Activated CD4-positive, alpha-beta T cell treated with anti-CD3 and anti-CD28 coated beads, Interleukin-2, amount 50 U/mL, for 16 hours (primary cell): Measurements from ENCODE around the gene SEMA5A.

ENCODE experiments used
- DNase-seq: peaks from one replicate; pipeline ENCODE4 v3.0.0-alpha.2; 2020

Gene SEMA5A

DNA sequence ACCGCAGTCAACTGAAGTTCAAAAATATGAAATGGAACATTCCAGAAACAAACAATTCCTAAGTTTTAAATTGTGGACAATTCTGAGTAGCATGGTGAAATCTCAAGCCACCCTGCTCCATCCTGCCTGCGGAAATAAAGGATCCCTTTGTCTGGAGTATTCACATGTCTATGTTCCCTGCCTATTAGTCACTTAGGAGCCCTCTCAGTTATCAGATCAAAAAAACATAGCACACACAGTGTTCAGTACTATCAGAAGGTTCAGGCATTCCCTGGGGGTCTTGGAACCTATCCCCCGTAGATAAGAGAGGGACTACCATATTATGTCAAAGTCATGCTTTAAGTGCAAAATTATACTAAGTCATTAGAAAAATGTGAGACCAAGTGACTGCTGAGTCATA, 300.8 kb downstream of the SEMA5A start:
- no peak for DNase-seq

DNA sequence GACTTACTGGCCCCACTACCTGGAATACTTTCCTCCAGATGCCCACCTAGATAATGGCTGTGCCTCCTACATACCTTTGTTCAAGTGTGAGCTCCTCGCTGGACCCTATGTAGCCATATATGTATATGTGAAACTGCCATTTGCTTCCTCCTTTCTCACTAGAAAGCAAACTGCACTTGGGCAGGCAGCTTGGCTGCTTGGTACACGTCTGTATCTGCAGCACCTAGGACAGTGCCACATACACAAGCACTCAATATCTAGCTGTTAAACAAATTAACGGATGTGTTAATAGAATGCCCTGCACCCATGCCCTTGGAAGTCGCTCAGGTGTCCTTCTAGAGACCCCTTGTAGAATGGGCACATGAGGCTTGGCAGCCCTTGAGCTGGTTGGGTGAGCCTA, 301.5 kb downstream of the SEMA5A start:
- no peak for DNase-seq

DNA sequence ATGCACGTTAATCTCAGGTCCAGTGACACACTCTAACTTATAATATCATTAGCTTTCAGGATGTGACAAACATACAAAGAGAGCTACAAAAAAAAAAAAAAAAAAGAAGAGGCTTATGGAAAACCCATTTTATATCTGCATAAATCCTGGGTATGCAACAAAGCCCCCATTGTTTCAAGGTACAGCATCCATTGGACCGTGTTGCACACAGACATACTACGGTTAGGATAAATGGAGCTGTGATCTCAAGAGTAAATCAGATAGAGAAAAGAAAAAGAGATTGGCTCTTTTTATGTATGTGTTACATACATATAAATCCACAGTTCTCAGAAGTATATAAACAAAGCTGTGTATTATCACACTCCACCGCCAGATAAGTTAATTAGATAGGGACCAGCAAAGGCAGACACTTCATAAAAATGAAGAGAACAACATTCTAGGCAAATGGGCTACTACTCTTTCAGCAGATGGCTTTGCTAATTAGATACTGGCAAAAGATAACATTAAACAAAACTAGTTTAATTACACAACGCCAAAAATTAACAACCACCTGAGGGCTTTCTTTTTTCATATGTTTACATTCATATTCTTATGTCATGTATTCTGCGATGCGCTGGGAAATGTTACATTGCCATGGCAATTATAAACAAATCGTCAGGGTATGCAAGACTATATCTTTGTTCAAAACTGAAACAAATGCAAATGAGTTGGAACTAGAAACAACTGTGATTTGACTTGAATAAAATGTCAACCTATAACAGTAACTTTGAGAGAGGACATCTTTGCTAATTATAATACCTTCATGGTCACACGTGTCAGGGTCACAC, 304.2 kb downstream of the SEMA5A start:
- no peak for DNase-seq

DNA sequence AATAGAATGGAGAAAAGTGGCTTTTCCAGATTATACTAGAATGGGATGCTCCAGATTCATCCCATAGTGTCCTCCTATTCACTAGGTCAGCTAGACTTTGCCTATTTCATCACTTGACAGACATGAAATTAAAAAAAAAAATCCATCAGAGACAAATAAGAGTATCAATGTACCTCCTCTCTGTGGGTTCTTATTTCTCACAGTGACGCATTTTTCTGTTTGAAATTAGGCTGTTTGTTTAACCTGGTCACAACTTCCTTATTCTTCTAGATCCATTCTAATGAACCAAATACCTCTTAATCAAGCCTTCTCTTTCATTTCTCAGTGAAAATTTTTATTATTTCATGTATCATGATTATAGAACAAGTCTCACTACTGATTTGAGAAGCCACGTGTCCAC, 305.4 kb downstream of the SEMA5A start:
- DNase-seq: no peak

DNA sequence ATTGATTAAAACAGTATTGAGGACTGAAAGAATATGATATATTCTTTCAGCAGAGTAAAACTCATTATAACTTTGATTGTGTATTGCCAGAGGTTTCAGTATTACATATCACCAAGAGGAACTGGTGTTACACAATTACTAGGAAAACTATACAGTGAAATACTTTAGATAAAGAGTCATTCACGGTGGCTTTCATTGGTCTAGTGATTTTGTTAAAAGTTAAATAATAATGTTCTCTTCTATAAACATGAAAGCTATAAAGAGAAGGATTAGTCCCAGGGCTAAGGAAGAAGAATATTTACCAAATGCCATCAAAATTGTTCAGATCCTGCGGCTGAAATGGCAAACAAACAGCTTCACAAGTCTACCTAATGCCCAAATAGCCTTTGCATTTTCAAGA, 306.2 kb downstream of the SEMA5A start:
- DNase-seq: no peak

DNA sequence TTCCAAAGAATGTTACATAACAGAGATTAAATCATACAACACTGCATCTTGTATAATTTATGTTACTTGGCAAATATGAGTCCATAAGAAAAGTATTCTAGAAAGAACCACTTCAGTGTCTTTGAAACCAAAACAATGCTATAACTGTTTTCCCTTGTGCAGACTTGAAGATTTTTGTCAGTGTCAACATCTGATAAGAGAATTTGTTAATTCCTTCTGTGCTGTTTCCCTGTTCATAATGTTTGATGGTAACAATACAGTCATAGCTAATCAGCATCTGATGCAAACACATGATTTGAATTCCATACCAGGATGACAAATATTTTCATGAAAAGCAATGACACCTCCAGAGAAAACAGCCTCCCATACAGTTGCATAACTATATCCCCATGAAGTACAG, 306.8 kb downstream of the SEMA5A start:
- no peak for DNase-seq

DNA sequence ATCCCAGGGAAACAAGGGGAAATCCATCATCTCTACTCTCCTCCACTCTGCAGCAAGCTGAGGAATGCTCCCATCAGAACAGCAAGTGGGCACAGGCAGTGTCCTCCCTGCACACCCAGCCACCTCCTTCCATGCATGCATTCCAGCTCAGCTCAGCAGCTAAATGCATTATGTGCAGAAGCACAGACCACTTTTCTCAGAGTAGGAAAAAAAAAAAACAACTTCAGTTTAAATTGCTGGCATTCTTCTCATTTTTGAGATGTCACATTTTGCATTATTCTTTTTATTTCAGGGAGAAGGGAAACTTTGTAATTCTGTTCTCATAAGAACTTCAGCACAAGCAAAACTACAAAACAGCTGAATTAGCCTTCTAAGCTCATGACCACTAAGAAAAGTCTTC, 312.2 kb downstream of the SEMA5A start:
- DNase-seq: no peak

DNA sequence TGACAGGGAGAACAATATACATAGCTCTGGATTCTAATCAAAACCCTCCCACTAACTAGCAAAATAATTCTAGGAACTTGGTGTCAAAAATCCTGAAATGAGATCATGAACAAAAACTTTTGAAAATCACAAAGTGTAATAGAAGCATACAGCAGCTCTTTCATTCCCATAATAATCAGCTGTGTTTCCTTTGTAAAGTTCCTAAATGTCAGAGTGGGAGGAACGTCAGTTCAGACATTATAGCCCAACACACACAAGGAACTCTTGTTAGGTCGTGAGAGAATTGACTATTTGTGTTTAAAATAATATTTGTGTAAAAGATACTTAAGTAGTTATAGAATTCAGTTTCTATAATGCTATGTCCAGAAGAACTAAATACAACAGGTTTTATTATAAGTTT, 312.8 kb downstream of the SEMA5A start:
- DNase-seq: no peak

DNA sequence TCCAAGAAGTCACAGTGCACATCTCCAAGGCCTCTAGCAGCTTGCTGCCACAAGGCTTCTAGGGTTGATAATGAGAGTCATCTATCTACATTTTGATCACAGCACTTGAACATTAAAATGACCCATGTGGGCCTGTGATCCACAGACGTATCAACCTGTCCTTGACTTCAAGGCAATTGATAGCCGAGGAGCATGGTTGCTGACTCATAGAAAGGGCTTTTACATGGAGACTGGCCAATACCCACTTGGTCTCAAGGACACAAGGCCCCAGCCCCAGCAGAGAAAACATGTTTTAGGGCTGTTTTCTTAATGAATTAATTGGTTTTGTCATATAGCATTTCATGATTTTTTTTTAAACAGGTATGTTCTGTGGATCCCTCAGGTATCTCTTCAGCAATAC, 314.0 kb downstream of the SEMA5A start:
- no peak for DNase-seq

DNA sequence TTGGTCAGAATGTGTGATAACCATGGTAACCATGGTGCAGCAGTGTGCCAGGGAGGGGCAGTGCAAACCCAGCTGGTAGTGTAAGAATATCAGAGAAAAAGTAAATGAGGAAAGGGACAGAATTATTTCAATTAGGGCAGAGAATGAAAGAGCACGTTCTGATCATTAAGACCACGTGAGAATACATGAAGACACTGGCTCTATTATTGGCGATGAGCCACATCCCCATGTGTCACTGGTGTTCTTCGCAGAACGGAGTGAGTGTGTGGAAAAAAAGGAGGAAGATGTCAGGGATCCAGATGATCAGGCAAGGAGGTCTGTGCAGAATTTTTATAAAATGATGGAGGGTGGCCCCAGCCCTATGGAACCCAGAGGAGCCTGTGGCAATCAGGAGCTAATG, 315.5 kb downstream of the SEMA5A start:
- no peak for DNase-seq

DNA sequence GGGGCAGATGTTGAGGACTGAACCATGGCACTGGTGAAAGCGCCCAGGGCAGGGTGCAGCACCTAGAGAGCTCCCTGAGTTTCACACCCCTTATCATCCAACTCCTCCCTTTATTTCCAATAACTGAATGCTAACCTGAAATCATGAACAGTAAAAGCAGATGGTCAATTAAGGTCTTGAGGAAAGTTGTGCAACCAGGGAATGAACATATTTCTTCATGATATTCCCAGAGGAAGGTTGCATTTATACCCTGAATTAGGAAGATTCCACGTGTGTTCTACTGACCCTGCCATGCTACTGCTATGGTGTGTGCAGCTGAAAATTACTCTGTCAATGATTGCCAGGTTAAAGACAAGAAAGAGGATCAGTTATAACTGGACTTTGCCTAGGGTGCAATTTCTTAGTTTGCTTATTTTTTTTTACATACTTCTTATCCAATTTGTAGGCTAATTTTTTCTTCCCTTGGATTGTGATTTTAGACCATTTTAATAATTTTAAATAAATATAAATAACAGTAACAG, 319.8 kb downstream of the SEMA5A start:
- no peak for DNase-seq

DNA sequence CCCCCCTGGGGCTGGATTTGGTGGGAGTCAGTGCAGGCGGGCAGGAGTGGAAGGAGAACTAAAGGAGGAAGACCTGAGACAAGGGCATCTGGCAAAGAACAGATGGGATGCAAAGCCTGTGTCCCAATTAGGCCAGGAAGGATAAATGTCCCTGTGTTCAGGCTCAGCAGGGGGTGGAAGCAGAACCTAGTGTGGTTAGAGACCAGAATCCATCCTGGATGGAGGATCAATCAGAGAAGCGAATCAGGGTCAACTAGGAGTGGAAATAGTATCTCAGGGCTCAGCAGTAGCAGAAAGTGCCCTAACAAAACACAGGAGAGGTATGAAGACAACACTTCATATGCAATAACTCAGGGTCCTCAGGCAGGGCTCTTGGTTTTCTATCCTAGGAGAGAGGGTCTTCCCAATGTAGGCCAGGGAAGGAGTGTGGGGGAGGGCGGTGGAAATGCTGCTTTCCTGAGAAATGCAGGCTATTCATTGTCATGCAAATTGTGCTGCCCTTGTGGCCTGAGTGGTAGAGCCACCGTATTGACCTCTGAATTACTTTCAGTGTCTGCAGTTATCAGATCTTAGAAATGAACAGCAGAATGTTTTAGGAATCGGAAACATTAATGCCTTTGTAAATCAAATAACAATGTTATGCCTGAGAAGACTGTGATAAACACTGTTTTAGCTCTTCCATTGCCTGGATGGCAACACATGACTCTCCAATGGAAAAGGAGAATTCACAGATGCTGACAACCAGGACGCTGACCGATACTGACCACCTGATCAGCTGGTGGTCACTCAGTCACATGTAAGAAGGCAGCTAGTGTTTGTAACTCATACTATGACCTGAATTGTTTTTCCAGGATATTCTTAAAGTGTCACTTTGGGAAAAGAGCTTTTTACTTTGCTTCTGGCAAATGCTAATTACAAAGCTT, 323.6 kb downstream of the SEMA5A start:
- DNase-seq: no peak

DNA sequence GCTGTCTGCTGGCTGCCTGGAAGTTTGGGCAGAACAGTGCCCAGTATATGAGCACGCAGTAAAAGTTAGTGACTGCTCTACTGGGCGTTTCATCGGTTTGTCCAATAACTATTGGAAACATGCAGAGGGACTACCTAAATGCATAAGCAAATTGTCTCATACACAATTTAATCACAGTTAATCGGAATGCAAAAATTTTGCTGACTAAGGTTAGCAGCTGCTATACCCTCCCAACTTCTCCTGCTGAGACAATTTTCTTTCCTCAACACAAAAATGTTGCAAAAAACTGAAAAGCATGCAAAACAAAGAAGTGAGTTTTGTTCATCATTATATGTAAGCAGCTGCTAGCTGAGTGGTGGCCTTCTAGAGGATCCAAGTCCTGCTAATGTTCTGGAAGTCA, 327.5 kb downstream of the SEMA5A start:
- DNase-seq: no peak

DNA sequence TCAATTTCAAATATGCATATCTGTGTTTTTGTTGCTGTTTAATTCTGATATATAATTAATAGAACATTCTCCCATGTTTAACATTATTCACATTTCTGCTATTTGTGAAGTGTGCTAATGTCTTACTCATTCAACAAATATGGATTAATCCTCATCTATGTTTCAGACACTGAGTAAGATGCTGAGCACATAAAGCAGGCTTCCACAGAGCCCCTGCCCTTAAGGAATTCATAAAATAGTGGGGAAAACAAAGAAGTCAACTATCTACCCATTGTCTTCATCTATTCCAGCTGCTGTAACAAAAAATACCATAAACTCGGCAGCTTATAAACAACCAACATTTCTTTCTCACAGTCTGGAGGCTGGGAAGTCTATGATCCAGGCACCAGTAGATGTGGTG, 333.3 kb downstream of the SEMA5A start:
- DNase-seq: no peak

DNA sequence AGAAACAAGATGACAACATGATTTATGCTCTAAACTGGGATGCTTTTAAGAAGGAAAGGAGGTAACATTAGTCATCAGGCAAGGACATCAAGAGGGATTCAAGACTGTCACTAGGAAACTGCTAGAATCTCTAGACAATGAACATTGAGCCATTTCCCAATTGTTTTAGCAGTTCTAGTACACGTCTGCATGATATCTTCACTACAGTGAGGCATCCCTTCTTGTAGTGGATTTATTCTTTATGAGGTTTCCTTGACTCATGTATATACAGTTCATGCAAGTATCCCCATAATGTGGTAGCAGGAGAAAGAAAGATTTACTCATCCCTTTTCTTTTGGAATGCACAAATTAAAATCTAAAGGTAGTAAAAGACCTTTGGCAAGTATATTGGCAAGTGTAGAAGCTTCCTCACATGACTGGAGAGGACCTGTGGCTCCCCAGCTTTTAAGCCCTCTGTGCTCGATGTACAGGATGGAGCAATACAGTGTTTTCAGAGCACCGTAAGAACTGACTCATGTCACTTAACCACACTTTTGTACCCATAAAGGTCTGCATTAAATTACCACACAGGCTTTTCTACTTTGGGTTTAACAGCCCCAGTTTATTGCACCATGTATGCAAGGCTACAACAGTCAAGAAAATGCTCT, 335.9 kb downstream of the SEMA5A start:
- no peak for DNase-seq

DNA sequence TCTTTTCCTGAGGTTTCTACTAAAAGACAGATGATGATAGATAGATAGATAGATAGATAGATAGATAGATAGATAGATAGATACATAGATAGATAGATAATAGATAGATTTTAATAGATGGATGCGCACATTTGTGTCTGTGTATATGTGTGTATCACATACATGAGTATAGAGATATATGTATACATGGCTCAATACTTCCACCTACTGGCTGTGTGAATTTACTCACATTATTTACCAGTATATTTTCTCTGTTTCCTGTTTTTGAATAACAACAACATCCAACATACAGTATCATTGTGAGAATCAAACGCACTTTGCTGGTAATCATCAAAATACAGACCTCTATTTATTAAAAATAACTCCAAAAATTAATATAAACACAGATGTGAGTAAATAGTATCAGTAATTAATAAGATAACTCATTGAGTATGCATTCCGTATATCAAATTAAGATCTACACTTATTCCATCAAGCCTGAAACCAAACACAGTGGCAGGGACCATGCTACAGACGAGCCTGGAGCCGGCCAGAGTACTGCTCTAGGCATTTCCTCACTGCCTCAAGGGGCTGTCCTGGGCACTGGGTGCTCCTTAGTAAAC, 338.0 kb downstream of the SEMA5A start:
- DNase-seq: peak; percentile 36

DNA sequence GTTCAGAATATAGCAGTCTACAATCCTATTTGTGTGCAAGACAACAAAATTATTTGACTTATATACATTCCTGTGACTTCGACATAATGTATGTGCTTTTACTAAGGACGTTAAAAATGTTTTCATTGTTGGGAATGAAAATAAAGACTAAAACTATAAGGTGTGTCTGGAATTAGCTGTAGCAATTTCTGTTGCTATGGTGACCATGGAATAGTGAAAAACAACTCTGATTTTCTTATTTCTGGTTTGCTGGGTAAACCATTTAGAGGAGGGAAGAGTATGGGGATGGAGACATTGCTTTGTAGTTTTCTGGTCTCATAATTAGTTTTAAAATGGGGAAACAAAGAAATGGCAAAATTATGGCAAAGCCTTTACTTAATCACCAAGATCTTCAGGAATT, 343.2 kb downstream of the SEMA5A start:
- DNase-seq: no peak

DNA sequence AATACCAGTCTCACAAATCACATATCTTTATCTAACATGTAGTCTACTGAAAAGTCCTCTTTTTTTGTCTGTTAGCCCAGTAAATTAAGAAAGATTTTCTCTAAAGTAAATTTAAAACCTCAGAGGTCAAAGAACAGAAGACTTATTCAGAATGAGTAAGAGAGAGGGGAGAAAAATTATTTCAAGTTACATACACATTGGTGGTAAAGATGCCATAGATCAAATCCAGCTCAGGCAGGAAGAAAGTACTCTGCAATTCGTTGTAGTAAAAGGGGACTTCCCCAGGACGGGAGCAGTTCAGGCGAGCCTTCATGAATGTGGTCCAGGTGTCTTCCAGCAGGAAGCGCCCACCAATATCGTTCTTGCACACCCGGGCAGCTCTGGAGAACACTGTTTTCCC, 344.1 kb downstream of the SEMA5A start:
- no peak for DNase-seq

DNA sequence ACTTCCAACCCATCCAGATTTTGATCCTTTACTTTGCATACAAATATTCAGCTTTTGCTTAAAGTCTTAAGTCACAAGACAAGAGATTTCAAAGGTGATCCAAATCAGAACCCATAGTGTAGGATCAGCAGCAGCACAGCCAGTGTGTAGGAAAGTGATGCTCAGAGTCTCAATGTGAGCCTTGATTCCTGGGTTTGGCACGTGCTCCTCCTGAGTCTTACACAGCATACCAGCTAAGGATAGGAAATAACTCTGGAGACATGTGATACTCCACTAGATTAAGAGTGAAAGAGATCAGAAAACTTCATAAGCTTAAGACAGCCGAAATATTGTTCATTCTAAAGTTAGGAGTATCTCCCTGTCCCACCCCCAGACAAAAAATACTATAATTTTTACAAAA, 344.9 kb downstream of the SEMA5A start:
- DNase-seq: no peak

DNA sequence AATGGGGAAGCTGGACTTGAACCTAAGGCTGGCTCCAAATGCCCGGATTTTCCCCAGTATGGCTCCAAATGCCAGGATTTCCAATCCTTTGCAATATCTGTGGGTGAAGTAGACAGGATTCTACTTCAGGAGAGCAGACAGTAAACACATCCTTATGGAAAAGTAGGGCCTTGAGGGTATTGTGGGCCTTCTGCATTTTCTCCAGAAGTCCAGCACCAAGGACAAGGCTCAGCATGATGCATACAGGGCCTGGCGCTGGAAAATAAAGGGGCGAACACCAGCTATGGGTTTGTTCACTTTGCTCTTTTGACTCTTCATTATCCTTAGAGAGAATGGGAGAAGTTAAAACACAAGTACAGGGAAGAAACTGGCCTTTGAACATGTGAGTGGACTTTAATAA, 347.5 kb downstream of the SEMA5A start:
- no peak for DNase-seq

DNA sequence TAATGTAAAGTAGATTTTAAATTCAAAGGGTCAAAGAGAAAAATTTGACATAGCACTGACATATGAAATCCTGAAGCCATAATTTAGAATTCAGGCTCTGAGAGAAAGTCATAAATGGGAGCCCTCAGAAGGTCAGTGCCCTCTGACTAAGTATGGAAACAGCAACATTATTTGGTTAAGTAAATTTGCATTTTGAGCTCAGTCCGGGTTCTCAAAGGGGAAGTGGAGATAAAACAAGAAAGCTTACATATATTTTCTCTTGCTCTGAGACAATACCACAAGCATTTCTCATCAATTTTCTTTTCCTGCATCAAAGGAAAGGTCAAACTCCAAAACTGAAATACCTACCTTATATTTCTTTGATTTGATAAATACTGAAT, 348.0 kb downstream of the SEMA5A start:
- no peak for DNase-seq

DNA sequence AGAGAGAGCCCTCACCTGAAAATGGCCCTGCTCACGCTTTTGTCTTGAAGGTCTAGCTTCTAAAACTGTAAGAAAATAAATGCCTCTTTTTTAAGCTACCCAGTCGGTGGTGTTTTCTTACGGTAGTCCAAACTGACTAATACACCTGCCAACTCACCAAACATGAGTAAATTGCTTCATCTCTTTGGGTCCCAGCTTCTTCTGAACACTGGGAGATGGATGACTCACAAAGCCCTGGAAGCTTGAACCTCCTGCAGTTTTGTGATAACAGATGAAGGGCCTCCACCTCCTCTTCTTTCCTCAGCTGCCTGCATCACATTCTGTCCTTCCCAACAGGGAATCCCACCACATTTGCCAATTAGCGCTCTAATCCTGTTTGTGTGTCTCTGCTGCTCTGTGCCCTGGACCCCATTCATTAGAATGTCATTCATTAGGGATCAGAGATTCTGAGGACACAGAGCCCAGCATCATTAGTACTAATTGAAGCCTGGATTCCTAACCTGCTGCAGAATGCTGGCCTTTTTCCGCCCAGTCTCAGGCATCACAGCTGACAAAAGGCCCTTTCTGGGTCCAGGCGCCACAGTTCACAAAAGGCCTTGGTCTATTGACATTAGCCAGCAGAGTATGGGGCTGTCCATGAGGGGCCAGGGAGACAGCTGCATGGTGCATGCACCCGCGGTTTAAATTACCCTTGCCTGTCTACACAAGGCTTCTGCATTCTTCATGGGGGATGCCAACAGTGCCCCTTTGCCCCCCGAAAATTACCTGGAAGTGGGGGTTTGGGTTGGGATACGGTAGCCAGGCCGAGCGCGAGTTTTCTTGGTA, 349.3 kb downstream of the SEMA5A start:
- no peak for DNase-seq
